DND-41 (cell line): ENCODE data around the gene KCNG2.

Experiments
- EZH2 ChIP-seq: IDR thresholded peaks from 3 replicates; pipeline ENCODE4 v1.6.1; 2012; ENCODE audit warnings: borderline replicate concordance, low read depth, mild to moderate bottlenecking, moderate library complexity, low read length, inconsistent platforms; ENCODE audit not compliant: severe bottlenecking
- TF ChIP-seq, protein P1 (sequence below): IDR thresholded peaks from 2 replicates; pipeline ENCODE4 v1.5.1; 2012; ENCODE audit warnings: borderline replicate concordance, low read length, moderate library complexity, mild to moderate bottlenecking; ENCODE audit not compliant: poor library complexity, severe bottlenecking; ENCODE audit errors: extremely low read depth

GRCh38 chr18:79828258-79828657 lies 30.5 kb downstream of the KCNG2 start:
- no peak for TF ChIP-seq EZH2
- TF ChIP-seq, protein P1, sequence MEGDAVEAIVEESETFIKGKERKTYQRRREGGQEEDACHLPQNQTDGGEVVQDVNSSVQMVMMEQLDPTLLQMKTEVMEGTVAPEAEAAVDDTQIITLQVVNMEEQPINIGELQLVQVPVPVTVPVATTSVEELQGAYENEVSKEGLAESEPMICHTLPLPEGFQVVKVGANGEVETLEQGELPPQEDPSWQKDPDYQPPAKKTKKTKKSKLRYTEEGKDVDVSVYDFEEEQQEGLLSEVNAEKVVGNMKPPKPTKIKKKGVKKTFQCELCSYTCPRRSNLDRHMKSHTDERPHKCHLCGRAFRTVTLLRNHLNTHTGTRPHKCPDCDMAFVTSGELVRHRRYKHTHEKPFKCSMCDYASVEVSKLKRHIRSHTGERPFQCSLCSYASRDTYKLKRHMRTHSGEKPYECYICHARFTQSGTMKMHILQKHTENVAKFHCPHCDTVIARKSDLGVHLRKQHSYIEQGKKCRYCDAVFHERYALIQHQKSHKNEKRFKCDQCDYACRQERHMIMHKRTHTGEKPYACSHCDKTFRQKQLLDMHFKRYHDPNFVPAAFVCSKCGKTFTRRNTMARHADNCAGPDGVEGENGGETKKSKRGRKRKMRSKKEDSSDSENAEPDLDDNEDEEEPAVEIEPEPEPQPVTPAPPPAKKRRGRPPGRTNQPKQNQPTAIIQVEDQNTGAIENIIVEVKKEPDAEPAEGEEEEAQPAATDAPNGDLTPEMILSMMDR = no peak
